Measurements from ENCODE around the gene TPM2.

The TPM2 gene

DNA sequence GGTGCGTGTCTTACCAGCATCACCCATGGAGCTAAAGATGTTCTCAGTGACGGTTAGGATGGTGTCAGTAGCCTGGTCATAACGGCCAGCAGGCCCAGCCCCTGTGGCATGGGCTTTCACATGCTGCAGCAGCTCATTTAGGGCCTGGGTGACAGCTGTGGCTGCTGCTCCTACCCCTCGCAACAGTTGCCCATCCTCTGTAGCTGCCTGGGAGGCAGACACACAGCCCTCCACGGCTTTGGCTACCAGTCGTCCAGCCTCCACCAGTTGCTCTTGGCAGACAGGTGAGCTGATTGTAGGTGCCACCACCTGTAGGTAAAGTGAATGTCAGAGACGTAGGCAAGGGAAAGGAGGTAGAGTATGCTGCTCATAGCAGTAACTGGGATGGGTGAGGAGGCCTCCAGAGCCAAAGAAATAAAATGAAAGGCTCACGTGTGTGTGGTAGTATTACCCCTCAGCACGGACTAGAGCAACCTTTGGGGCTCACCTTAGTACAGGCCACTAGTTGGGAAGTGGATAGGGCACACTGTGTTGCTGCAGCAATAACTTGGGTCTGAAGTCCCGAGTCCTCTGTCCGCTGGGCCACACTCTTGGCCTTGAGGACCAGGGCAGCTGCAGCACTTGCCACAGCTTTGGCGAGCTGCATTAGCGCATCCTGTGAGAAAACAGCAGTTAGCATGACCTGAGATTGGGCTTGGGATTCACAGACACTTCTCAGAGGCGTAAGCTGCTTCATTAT is 27.6 kb upstream of the TPM2 start:
- DNase-seq, result no peak

- DNase-seq, result no peak
These were observed 26.5 kb upstream of the TPM2 start for GRCh38 chr9:35716230-35716629.

GRCh38 chr9:35714579-35715252 is 25.0 kb upstream of the TPM2 start:
- no peak for DNase-seq

- no peak for DNase-seq
These were observed 24.4 kb upstream of the TPM2 start for GRCh38 chr9:35714123-35714522.

GRCh38 chr9:35713578-35713977 is 23.9 kb upstream of the TPM2 start:
- DNase-seq, result no peak

DNA sequence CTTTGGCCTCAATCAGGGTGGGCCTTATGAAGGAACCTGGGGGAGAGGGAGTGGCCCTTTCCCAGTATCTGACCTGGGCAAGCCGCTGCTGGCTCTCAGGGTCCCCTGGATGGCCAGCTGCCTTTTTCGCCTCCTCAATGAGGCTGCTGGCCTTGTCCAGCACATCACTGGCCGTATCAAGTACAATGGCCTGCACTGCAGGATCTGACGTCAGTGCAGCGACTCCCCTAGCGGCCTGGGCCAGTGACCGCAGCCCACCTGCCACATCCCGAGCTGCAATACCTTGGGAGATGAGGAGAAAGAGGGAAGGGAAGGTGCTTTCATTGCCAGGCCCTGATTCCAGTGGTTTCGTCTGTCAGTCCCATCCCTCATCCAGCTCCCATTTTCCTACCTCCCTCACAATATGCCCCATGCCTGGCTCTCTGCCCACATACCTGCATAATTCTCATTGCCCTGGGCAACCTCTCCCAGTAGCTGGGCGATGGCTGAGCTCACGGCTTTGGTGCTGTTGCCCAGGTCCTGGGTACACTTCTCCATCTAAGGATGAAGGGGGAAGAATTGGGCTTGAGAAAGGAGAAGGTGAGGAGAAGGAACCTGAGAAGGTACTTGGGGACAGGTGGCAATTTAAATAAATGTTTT is 23.2 kb upstream of the TPM2 start:
- no peak for DNase-seq

DNA sequence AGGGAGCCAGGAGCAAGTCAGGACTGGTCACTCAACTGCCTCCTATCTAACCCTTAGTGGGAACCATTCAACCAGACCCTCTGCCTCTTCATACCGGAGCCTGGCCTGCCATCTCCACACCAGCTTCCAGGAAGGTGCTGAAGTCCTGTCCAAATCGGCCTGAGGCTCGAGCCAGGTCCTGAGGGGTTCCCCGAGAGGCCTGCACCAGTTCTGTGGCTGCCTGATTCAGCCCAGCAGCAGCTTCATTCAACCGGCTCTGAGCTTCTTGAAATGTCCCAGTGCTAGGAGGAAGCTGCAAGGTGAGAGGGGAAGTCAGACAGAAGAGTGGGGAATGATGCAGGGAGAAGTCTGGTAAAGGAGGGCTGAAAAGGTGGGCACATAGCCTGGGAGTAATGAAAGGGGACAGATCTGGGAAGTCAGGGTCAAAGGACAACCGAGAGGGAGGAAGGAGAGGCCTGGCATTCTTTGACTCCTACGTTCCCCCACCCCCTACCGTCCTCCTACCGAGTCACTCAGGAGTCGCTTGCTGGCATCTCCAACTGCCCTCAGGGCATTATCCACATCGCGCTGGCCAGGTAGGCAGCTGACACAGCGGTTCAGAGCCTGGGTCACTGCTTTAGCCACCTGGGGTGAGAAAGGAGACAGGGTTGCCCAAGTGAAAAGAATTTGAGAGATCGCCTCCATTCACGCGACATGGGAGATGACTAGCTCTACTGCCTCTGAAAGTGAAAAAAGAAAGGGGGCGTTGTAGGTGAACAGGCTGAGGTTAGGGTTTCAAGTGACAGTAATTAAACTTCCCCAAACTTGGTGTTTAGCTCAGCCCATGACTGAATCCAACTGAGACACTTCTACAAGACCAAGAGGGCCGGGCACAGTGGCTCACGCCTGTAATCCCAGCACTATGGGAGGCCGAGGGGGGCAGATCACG is 22.0 kb upstream of the TPM2 start:
- no peak for DNase-seq

DNA sequence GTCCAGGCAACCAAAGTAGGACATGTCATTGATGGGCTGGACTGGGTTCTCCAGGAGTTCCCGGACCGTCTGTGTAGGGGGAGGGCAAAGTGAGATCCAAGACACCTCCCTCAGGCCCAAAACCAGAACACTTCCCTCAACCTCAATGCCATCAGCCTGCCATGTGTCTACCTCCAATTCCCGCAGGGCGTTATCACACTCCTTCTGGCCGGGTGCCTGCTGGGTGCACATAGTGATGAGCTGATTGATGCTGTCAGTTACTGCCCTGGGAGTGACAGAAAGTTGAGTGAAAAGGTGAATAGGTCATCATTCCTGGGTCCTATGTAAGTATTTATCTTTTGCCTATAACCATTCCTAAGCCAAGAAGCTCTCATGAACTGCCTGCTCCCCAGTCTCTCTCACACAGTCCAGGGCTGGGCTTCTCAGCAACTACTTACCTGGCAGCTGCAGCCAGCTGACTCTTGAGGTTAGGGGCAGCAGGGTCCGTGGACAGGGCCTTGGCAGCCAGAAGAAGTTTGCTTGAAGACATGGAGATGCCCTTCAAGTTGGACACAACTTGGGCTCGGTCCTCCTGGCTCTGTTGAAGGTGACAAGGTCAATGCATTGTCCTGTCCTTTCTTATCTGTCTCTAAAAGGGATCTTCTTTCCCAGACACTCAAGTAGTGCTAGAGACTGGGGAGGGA is 21.2 kb upstream of the TPM2 start:
- no peak for DNase-seq

GRCh38 chr9:35708146-35708545 is 18.4 kb upstream of the TPM2 start:
- DNase-seq, result no peak

DNA sequence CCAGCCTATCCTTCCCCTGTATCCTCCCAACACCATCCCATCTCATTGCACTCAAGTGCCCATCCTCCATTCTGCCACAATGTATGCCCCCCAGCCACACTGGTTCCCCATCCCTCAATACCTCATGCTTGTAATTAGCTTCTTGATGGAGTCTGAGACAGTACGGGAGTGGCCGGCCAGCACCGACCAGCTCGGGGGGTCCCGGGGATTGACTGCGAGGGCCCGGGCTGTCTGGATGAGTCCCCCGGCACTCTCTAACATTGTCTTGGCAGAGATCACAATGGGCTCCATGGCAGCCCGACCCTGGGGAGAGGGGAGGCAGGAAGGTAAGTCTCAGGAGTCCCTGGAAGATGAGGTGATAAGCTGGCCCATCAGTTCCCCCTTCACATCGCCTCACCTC is 17.2 kb upstream of the TPM2 start:
- no peak for DNase-seq

GRCh38 chr9:35705836-35706430 is 16.2 kb upstream of the TPM2 start:
- DNase-seq, result no peak

- DNase-seq, result no peak
These were observed 15.6 kb upstream of the TPM2 start for GRCh38 chr9:35705372-35705771.

- no peak for DNase-seq
These were observed 14.4 kb upstream of the TPM2 start for GRCh38 chr9:35703906-35704672.

GRCh38 chr9:35702696-35703095 is 13.0 kb upstream of the TPM2 start:
- DNase-seq, result no peak

- DNase-seq, result no peak
These were observed 11.2 kb upstream of the TPM2 start for GRCh38 chr9:35700942-35701341.

- no peak for DNase-seq
These were observed 10.3 kb upstream of the TPM2 start for GRCh38 chr9:35700031-35700430.

DNA sequence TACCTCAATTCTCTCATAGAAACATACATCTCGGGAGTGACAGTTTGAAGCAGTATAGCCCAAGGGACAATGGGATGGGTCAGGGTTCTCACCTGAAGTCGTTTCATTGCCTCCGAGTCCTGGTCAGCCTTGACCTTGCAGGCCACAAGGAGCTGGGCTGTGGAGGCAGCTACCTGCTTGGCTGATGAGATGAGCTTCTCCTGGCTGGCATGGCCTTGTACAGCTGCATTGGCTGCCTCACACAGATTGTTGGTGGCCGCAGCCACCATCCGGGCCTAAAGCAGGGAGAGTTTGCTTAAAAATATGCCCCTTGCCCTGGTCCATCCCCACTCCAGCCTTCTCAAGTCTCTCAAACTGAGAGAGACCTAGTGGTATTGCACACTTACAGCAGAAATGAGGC is 8.5 kb upstream of the TPM2 start:
- DNase-seq, result no peak

GRCh38 chr9:35697486-35697885 is 7.8 kb upstream of the TPM2 start:
- no peak for DNase-seq

DNA sequence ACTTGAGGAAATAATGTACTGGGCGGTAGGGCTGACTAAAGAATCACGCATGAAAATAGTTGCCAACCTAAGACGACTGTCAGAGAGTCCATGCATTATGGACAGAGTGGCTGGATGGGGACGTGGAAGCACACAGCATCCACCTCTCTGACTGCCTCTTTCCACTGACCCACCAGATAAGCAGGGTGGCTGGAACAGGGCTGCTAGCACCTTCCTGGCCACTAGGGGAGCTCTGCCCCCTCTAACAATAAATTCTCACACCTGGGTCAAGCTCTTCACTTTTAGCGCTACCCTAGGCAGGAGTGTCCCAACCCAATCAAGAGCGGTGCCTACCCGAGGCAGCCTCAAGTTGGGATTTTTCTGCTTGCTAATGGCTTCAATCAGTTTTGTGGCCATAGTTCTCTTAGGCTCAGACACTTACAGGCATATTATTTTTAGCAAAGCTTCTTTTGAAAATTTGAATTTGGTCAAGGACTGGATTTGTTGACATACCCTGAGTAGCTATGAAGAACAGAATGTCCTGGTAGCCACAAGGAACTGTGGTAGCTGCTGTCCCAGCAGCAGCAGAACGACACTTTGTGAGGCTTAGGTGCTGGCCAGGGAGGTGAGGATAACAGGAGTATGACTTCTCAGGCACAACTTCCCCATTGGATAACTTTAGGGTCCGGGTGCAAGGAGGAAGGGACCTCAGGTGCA is 6.9 kb upstream of the TPM2 start:
- DNase-seq, result peak; percentile 41 to 44

GRCh38 chr9:35695943-35696401 is 6.2 kb upstream of the TPM2 start:
- DNase-seq, result no peak

All from stimulated activated CD4-positive, alpha-beta T cell treated with anti-CD3 and anti-CD28 coated beads, Interleukin-2, amount 100 ng/mL, for 48 hours (primary cell).